HG03521 (cell line): ENCODE data around the gene VEZF1.

Source experiments
- ATAC-seq: cut with Tn5 transposase; IDR thresholded peaks from one replicate; pipeline ENCODE4 v1.9.1; 2021; ENCODE audit warnings: mild to moderate bottlenecking, moderate library complexity; ENCODE audit not compliant: unreplicated experiment

The VEZF1 gene

DNA sequence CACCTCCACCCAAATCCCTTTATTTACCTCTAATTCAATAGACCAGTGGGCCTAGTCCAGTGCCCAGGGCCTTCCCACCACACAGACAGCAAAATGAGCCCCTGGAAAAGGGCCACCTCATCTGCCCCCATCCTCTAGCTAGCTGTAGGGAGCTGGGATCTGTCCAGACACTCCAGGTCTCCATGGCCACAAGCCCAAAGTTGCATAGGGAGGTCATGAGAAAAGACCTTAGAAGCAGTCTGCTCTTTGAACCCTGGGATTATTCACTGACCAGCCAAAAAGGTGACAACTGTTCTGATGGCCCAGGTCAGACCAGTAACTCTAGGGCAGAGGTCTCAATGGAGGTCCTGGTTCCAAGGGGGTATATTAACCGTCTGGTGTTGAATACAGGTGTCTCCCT lies 34.8 kb downstream of the VEZF1 start:
- no peak for ATAC-seq

- no peak for ATAC-seq
These were observed 38.4 kb downstream of the VEZF1 start for GRCh38 chr17:57949649-57950048.

DNA sequence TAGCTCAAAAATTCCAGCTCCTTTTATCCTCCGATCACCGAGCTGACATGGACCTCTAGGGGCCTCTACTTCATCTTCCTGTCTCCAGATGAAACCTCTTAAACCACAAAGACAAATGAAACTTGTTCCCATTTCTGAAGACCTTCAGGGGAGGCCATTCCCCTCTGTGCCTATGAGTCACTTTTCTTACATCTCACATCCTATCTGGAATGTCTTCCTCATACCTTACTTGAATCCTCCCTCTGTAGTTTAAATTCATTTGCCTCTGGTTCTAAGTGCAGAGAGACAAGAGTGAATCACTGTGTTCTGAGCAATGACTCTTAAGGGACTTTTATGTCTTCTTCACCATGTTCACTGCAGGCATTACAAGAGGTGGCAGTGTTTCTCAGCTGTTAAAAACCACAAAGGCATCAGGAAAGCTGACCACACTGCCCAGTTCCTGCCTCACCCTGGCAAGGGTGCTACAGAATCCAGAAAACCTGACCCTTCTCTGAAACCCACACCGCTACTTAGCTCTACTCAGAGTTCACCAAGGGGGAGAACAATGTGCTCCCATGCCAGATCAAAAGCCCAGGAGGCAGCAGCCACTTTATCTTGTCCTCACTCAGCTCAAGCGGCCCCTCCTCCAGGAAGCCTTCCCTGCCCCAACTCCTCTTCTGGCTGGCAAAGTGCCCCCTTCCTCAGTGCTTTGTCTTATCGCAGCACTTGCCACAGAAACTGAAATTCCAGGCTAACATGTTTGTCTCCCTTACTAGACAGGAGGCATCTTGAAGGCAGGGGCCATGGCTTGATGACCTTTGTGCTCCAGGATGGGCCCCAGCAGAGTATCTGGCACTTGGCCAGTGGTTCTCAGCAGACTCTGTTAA lies 39.3 kb downstream of the VEZF1 start:
- ATAC-seq: no peak

- ATAC-seq: no peak
These were observed 39.9 kb downstream of the VEZF1 start for GRCh38 chr17:57948169-57948554.

GRCh38 chr17:57947369-57947768 lies 40.7 kb downstream of the VEZF1 start:
- no peak for ATAC-seq

DNA sequence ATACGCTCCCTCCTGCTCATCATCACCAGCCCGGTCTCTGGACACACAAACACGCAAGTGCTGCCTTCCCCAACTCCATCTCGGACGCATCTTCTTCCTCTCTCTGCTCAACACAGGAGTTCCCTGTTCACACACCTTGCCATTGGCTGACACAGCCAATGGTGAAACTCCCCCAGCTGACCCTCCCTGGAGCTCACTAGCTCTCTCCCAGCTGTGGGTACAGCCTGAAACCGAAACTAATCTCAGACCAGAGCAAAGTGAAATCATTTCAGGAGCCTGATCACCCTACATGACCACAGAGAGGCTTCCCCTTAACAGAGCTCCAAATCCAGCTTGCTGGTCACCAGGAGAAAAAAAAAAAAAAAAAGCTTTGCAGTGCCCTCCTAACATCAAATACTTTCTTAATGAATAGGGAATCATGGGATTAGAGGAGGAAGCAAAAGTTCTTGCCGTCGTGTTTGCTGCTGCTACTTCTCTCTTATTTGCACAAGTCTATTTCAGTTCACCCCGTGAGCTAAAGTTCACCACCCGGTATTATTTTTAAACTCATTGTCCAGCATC lies 41.2 kb downstream of the VEZF1 start:
- ATAC-seq: peak; percentile 74

DNA sequence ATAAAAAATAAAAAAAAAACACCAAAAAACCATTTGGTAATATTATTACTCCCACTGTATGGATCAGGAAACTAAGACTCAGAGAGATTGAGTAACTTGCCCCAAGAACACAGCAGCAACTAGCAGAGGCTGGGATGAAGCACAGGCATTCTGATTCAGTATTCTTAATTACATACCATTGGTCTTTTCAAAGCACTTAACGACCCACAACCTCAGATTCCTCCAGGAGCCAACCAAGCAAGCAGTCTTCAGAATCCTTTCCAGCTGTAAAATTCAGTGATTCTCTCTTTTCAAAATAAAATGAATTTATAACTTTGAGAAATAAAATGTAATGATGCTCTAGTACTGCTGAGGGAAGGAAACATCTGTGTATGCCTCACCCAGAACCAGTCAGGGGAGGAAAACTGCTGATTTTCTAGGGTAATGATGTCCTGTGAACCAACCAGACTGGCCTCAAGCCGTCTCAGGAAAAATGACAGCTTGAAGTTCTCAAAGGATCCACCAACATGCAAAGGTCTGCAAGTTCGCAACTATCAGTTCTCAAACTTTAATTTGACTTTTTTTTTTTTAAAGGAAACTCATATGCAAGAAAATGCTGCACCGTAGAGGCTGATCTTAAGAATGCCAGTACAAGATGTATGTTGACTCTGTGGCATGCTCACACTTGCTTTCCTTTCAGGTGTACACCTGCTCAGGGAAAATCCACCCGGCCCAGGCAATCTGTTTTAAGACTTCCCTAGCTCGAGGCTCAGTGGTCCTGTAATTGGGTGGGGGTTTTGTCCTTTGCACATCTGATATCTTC lies 41.9 kb downstream of the VEZF1 start:
- ATAC-seq: peak; percentile 14

GRCh38 chr17:57944908-57945307 lies 43.1 kb downstream of the VEZF1 start:
- ATAC-seq: no peak

DNA sequence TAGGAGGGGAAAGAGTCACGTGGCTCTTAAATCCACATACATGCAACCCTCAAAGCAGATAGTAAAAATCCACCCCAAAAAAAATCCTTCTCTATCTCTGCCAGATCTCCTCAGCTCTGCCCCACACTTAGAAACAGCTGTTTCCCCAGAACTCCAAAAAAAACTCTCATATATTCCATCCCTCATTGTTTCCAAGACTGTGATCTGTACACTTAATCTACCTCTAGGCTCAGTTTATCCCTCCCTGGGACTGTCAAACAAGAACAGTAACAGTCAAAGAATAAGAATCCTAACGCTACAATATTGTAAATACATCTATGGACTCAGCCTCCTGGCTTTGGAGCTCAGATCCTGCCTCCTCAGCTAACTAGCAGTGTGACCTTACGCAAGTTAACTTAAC lies 44.4 kb downstream of the VEZF1 start:
- no peak for ATAC-seq

DNA sequence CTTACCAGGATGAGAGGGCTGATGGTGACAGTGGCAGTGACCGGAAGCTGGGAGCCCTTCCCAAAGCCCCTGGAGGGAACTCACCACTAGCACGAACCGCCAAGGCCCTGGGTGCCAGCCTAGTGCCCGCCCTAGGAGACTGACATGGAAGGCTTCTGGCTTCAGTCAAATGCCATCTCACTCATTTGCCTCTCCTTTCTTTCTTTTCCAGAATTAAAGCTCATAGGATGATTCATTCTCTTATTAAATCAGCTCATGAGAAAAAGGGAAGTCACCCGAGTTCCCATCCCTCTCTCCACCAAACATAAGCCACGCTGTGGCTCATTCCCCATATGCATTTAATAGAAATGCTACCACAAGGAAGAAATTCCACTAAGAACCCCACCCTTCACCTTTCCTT lies 44.9 kb downstream of the VEZF1 start:
- no peak for ATAC-seq

GRCh38 chr17:57941384-57942370 lies 46.4 kb downstream of the VEZF1 start:
- no peak for ATAC-seq

GRCh38 chr17:57940653-57941329 lies 47.3 kb downstream of the VEZF1 start:
- no peak for ATAC-seq

- no peak for ATAC-seq
These were observed 47.8 kb downstream of the VEZF1 start for GRCh38 chr17:57940231-57940630.

DNA sequence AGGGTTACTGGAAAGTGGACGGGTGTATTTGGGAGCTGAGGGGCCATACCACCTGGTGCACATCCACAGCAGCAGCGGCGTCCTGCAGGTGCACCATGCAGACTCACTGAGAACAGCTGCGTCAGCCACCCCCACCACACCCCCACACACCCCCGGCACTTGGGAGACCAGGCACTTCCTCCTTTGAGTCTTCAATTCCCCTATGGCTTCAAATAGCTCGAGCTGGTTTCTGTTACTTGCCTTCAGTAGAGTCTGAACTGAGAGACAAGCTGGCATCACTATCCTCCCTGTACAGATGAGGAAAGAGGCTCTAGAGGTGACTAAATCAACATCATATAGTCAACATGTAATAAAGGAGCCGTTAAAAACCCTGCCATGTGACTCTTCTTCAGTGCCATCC lies 48.3 kb downstream of the VEZF1 start:
- ATAC-seq: peak; percentile 59

DNA sequence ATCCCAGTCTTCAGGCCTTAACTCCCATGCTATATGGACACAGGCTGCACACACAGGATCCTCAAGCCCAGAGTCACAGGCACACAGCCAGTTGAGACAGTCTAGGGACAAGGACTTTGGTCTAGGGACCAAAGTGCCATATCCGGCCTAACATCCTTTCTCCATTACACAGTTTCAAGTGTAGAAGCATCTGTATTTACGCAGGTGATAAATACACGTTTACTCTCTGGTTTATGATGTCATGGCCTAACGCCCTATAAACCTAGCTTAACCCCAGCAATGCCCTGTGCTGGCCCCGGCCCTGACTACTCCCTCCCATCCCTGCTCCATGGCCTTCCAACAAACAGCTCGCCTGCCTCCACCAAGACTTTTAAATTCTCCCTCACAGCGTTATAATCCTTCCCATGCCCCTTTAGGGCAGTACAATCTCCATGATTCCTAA lies 50.0 kb downstream of the VEZF1 start:
- no peak for ATAC-seq

GRCh38 chr17:57937492-57937891 lies 50.6 kb downstream of the VEZF1 start:
- no peak for ATAC-seq

DNA sequence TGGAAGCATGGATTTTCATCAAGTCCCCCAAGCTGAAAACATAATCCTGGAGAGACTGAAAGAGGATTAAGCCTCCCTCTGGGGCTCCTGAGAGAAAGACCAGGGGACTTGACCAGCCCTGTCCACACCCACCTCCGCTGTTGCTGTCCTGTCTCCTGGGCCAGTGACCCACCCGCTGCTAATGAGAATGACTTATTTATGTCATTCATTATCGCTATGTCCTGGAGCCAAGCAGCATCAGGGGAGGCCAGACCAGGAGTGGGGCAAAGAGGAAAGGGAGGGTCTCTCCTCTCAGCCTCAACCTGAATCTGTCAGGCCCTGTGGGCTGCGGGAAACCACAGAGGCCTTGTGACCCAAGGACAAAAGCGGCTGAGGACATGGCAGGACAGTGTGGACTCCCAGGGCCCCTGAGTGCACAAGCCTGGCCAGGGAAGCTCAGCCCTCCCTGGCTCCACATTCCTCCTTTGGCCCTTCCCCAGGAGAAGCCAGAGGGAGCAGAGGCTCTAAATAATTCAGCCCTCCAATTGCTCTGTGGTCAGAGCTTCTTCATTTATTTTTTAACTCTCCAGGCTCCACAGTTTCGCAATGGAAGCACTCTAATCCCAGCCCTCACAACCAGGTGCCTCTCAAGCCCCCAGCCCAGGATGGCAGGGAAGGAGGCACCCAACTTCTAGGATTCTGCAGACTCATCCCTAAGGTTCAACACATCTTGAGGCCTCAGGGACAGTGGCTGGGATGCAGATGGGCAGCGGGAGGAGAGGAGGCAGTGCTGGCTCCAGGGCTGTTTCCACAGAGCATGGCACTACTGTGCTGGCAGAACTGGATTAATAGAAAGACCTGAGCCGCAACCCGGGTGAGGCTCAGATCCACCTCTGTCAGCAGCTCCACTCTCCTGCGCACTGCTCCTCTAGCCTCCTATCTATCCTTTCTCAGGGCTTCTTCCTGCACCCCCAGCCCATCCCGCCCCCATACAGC lies 51.9 kb downstream of the VEZF1 start:
- ATAC-seq: no peak

DNA sequence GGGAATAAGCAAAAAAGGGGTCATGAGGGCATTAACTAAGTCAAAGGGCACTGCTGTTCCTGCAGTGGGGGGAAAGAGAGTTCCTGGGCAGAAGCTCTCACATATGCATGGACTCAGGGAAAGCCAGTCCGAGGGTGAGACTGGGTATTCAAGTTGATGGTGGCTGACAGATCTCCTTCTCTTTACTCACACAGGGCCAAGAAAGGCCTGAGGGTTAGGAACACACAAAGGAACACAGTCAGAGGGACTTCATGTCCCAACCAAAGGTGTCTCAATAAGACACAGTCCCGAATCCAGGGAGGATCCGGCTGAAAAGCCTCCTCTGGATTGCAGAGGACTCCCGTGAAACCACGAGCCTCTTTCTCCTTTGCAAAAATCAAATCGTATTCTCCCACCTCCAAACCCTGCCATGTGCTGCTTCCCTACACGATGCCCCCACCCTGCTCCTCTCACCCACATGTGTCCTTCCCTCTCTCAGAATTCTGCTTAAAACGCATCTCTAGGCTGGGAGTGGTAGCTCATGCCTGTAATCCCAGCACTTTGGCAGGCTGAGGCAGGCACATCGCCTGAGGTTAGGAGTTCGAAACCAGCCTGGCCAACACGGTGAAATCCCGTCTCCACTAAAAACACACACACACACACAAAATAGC lies 56.4 kb downstream of the VEZF1 start:
- ATAC-seq: no peak
